HL-60 (cell line): Measurements from ENCODE around the gene PLCB1.
A peak's percentile ranks its signal among the peaks of the same experiment; 100 is the strongest.

Experiments used
- DNase-seq, 2 experiments: peaks; one replicate each; pipeline ENCODE4 v3.0.0-alpha.2; 2010 to 2020; ENCODE audit warnings: low read depth in 1 of 2, low spot score in 1 of 2
- H3K27ac ChIP-seq: fragments of 250-450 bp; sonication (Bioruptor Pico); replicated peaks from 2 replicates; pipeline ENCODE4 v1.5.1; 2020; ENCODE audit warnings: mild to moderate bottlenecking, moderate library complexity
- H3K27me3 ChIP-seq: fragments of 250-450 bp; sonication (Bioruptor Pico); 2 replicates; pipeline ENCODE4 v1.5.1; 2021; ENCODE audit warnings: mild to moderate bottlenecking, moderate library complexity; ENCODE audit not compliant: insufficient read depth, poor library complexity, severe bottlenecking
- H3K4me3 ChIP-seq: replicated peaks from 2 replicates; pipeline ENCODE4 v1.5.1; 2011; ENCODE audit warnings: mild to moderate bottlenecking, control low read depth, low read length; ENCODE audit not compliant: insufficient read depth
- GABPA ChIP-seq: IDR thresholded peaks from 2 replicates; pipeline ENCODE4 v1.6.1; 2012; ENCODE audit warnings: low read depth
- POLR2AphosphoS5 ChIP-seq: IDR thresholded peaks from 2 replicates; pipeline ENCODE4 v1.6.1; 2012; ENCODE audit warnings: low read depth
- SPI1 ChIP-seq: IDR thresholded peaks from 2 replicates; pipeline ENCODE4 v1.6.1; 2012; ENCODE audit warnings: low read depth, mild to moderate bottlenecking, borderline replicate concordance
- TF ChIP-seq, protein P1 (sequence below): IDR thresholded peaks from 2 replicates; pipeline ENCODE4 v1.6.1; 2012; ENCODE audit warnings: low read depth; ENCODE audit not compliant: insufficient replicate concordance
- TF ChIP-seq, protein P2 (sequence below): IDR thresholded peaks from one replicate; pipeline ENCODE4 v1.5.1; 2011; ENCODE audit warnings: low read length, control low read depth, inconsistent platforms; ENCODE audit not compliant: insufficient read depth

The PLCB1 gene

DNA sequence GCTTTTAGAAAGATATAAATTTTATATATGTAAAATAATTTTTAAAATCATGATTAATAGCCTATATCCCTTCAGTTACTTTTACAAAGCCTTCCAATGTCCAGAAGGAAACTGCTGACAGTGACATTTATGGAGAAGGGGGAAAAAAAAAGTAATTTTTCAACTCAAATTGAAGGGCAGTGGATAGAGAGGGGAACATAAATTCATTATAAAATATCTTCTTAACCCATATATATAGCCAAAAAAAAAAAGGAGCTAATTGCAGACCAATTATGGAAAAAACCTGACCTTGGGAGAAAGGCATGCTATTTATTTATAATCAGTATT lies 392.9 kb downstream of the PLCB1 start:
- no peak overlapping the region for H3K4me3 ChIP-seq
- TF ChIP-seq SPI1 (no peak), POLR2AphosphoS5 (no peak), GABPA (no peak)
- TF ChIP-seq, protein P1, sequence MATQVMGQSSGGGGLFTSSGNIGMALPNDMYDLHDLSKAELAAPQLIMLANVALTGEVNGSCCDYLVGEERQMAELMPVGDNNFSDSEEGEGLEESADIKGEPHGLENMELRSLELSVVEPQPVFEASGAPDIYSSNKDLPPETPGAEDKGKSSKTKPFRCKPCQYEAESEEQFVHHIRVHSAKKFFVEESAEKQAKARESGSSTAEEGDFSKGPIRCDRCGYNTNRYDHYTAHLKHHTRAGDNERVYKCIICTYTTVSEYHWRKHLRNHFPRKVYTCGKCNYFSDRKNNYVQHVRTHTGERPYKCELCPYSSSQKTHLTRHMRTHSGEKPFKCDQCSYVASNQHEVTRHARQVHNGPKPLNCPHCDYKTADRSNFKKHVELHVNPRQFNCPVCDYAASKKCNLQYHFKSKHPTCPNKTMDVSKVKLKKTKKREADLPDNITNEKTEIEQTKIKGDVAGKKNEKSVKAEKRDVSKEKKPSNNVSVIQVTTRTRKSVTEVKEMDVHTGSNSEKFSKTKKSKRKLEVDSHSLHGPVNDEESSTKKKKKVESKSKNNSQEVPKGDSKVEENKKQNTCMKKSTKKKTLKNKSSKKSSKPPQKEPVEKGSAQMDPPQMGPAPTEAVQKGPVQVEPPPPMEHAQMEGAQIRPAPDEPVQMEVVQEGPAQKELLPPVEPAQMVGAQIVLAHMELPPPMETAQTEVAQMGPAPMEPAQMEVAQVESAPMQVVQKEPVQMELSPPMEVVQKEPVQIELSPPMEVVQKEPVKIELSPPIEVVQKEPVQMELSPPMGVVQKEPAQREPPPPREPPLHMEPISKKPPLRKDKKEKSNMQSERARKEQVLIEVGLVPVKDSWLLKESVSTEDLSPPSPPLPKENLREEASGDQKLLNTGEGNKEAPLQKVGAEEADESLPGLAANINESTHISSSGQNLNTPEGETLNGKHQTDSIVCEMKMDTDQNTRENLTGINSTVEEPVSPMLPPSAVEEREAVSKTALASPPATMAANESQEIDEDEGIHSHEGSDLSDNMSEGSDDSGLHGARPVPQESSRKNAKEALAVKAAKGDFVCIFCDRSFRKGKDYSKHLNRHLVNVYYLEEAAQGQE, result no peak
- TF ChIP-seq, protein P2, sequence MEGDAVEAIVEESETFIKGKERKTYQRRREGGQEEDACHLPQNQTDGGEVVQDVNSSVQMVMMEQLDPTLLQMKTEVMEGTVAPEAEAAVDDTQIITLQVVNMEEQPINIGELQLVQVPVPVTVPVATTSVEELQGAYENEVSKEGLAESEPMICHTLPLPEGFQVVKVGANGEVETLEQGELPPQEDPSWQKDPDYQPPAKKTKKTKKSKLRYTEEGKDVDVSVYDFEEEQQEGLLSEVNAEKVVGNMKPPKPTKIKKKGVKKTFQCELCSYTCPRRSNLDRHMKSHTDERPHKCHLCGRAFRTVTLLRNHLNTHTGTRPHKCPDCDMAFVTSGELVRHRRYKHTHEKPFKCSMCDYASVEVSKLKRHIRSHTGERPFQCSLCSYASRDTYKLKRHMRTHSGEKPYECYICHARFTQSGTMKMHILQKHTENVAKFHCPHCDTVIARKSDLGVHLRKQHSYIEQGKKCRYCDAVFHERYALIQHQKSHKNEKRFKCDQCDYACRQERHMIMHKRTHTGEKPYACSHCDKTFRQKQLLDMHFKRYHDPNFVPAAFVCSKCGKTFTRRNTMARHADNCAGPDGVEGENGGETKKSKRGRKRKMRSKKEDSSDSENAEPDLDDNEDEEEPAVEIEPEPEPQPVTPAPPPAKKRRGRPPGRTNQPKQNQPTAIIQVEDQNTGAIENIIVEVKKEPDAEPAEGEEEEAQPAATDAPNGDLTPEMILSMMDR, result no peak
- no peaks in the 10 kb centered on the region for H3K27me3 ChIP-seq
- no peak for DNase-seq
- H3K27ac ChIP-seq, result no peak overlapping the region

DNA sequence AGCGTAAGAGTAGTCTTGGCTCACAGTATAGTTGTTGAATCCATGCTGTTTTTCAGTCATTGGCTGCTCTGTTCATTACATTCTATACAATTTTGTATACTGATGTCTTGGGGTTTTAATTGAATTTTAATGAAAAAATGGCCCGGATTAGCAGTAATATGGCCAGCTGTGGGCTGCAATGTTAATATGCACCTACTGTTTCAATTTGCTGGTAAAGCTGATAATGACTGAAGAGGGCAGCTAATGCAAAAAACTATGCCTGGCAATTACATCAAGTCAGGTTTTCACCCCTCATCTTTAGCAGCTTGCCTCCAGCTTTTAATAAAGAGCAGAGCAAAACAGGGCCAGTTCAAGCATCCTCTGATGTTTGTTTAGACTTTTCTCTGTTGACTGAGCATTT lies 394.5 kb downstream of the PLCB1 start:
- Histone ChIP-seq H3K4me3 (no peak overlapping the region), H3K27me3 (no peaks in the 10 kb centered on the region), H3K27ac (no peak overlapping the region)
- TF ChIP-seq, protein P1, result no peak
- TF ChIP-seq GABPA, result no peak
- TF ChIP-seq SPI1, result no peak
- no peak for TF ChIP-seq POLR2AphosphoS5
- TF ChIP-seq, protein P2, result no peak
- DNase-seq, result no peak

DNA sequence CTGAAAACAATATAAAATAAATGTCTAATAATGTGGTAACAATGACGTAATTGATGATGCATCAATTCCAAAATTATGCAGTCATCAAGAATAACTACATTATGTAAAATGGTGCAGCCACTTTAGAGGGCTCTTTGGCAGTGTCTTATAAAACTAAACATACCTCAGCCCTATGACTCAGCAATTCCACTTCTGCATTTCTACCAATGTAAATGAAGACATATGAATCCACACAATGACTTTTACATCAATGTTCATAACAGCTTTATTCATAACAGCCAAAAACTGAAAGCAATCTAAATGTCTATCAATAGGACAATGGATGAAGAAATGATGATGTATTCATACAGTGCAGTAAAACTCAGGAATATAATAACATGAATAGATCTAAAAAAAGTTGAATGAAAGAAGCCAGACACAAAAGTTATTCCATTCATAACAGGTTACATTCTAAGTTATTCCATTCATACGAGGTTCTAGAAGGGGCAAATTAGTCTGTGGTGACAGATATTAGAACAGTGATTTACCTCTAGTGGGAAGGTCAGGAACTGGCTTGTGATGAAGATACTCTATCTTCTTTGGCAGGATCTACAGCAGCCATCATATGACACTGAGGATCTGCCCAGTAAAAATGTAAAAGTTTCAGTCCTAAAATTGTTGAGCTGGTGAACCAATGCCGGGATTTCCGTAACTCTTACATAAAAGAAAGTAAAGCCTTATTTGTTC lies 396.1 kb downstream of the PLCB1 start:
- Histone ChIP-seq H3K4me3 (no peak overlapping the region), H3K27me3 (no peaks in the 10 kb centered on the region), H3K27ac (0 out of 2 replicates have a peak overlapping the region, but pooled peaks have one; percentile 28)
- DNase-seq, result peak in 1 of 2 experiments; percentile 73
- TF ChIP-seq, protein P2, result no peak
- peak; percentile 95 for TF ChIP-seq SPI1

DNA sequence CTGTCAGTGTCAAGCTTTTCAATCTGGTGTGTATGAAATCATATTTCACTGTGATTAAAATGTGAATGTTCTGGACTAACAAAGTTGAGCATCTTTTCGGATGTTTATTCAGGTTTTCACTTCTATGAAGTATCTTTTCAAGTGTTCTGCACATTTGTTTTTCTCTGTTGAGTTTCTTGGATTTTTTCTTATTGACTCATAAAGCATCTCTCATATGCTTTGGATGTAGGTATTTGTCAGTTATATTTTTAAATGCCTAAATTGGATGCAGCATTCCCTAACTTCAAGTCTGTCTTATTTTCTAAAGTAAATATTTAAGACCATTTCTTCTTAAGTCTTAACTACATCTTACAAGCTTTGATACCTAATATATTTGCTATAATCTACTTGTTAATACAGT lies 398.0 kb downstream of the PLCB1 start:
- Histone ChIP-seq H3K4me3 (no peak overlapping the region), H3K27me3 (no peaks in the 10 kb centered on the region), H3K27ac (no peak overlapping the region)
- no peak for TF ChIP-seq GABPA
- TF ChIP-seq, protein P1, result no peak
- TF ChIP-seq, protein P2, result no peak
- TF ChIP-seq POLR2AphosphoS5, result no peak
- no peak for TF ChIP-seq SPI1
- DNase-seq, result no peak
